NOMO-1 treated with DMSO at 0.1 percent for 48 hours (cell line): Measurements from ENCODE around the gene KCNG4.
"Not testable (repeated sequence)": the region's sequence is repeated elsewhere in the genome, so short reads cannot be mapped to it uniquely, and the experiment has no call there.

Source experiments
- DNase-seq: peaks from one replicate; lab custom pipeline; 2025; ENCODE audit not compliant: unreplicated experiment; lab: John Stamatoyannopoulos, UW

Gene KCNG4

DNA sequence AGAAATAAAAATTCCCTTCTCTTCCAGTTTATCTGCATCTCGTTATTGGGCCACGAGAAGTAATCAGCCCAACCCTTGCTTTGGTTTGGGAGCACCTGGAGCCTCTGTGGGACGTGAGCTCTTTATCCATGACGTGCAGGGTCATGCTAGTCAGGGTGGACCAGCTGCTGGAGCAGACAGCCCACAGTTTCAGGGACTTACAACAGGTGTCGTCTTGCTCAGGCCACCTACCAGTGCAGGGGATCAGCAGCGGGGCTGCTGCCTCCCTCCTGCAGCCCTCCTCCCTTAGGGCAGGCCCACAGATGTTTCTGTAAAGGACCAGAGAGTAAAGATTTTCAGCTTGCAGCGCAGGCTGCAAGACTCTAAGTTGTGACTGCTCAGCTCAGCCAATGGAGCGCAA, 31.9 kb downstream of the KCNG4 start:
- no peak for DNase-seq

DNA sequence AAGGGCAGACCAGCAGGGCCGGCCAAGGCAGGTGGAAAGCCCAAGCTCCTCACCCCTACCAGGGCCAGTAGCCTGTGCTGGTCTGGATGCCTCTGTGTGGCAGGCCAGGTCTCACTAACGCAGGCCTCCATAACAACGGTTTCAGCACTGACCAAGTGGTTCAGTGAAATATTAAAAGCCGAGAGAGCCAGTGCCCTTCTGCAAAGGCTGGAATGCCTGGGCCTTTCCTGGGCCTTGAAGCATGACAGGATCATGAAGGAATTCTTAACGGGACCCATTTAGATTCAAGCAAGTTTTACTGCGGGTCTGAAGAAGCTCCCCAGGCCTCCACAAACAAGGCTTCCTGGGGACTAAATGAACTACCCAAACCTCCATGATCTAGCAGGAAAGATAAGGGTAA, 32.6 kb downstream of the KCNG4 start:
- DNase-seq: no peak

DNA sequence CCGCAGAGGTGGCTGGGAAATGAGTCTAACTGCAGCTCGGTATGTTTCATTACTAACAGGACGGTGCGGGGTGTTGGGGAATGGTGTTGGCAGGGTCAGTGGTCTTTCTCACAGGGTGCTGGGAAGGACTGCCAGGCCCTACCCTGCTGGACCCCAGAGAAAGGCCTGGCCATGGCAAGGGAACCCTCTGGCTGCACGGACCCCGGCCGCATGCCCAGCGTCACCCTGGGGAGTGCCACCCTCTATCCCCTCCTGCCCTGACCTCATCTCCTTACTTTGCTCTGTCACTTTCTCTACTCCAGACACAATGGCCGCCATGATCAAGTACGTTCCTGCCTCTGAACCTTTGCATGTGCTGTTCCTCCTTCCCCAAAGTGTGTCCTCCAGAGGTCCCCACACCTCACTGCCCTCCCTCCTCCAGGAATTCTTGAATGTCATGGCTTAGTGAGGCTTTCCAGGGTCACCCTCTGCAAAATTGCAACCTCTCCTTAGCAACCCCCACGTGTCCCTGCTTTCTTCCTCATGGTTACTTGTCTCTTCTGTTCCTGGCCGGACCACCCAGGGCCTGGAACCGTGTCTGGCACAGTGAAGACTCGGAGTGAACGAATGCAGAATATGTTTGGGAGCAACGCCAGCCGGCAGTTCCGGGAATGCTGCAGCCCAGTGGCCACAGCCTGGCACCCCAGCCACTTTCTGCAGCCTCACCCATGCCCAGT, 33.7 kb downstream of the KCNG4 start:
- no peak for DNase-seq

DNA sequence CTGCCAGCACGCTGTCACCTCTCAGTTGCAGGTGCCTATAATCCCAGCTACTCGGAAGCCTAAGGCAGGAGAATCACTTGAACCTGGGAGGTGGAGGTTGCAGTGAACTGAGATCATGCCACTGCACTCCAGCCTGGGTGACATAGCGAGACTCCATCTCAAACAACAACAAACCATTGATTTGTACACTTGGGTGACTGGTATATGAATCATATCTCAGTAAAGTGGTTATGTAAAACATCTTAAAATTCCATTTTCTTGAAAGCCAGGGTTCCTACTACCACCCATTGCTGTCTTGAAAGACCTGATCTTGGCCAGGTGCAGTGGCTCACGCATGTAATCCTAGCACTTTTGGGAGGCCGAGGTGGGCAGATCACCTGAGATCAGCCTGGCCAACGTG, 34.7 kb downstream of the KCNG4 start:
- not testable (repeated sequence) for DNase-seq

DNA sequence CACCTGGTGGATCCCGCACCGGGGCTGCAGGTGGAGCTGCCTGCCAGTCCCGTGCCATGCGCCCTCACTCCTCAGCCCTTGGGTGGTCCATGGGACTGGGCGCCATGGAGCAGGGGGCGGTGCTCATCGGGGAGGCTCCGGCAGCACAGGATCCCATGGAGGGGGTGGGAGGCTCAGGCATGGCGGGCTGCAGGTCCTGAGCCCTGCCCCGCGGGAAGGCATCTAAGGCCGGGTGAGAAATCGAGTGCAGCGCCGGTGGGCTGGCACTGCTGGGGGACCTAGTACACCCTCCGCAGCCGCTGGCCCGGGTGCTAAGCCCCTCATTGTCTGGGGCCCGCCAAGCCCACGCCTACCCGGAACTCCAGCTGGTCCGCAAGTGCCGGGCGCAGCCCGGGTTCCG, 35.3 kb downstream of the KCNG4 start:
- DNase-seq: not testable (repeated sequence)

DNA sequence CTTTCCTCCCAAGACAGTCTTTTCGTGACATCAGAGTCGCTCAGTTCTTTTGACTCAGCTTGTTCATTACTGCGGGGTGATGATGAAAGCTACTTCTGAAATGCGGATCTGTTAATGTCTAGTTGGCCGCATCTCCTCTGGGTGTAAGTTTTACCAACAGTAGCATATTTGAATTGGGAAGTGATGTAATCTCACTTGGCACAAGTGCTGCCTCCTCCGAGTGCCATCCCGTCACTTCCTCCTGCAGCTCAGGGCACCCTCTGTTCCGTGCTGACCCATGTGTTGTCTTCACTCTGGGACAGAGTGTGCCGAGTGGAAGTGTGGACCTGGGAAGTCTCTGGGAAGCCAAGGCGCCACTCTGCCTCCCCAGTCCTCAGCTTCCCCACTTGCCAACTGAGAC, 40.0 kb downstream of the KCNG4 start:
- peak; percentile 92 for DNase-seq

DNA sequence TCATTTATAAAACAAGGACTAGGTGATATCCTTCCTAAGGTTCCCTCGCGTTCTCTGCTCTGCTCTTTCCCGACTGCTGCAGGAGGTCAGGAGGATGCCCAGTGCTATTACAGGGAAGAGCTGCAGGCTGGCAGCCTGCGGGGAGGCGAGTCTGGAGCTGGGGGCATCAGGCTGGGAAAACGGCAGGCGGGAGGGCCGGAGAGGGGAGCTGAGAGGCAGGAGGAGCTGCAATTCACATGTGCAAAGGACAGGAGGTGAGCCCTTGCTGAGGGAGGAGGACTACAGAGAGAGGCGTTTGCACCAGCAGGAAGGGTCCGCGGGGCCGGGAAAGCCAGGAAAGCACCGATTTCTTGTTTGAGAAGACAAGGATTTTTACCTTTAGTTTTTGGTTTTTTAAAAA, 40.7 kb downstream of the KCNG4 start:
- DNase-seq: no peak

DNA sequence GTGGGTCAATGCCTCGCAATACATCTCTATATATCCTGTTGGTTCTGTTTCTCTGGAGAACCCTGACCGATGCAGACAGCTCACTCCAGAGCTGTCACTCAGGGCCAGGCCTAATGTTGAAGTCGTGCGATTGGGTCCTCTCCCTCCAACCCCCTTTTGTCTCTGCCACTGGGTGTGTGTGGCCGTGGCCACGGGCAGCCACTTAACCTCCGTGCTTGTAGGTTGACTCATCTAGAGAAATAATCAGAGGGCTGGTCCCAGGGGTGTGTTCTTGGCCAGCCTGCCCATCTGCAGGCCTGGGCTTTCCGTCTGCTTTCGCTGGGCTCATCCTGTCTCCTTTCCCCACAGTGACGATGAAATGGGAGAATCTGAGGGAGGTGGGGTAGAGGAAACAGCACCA, 41.4 kb downstream of the KCNG4 start:
- no peak for DNase-seq

DNA sequence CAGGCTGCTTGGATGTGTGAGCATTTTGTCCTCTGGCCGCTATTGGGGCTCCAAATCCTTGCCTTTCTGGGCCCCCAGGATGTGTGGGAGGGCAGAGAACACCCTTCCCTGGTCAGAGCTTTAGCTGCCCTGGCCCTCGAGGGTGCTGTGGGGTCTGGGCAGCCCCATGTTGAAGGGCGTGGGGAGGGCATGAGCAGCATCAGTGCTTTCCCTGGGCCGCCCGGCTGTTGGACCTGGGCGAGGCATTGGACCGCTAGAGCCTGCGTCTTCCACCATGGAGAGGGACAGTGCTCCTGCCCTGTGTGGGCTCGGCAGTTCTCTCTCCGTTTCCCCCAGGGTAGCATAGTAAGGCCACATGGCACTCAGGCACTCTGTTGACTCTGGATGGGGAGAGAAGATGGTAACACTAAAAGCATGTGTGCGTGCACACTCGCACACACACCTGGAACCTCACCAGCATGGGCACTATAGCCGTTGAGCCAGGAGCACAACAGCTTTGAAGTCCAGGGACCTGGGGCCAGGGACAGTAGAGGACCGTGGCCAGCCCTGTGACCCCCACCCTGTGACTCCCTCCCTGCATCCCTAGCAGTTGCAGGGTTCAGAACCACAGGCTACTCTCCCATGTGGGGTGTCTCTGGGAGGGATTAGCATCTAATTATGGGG, 42.2 kb downstream of the KCNG4 start:
- no peak for DNase-seq

DNA sequence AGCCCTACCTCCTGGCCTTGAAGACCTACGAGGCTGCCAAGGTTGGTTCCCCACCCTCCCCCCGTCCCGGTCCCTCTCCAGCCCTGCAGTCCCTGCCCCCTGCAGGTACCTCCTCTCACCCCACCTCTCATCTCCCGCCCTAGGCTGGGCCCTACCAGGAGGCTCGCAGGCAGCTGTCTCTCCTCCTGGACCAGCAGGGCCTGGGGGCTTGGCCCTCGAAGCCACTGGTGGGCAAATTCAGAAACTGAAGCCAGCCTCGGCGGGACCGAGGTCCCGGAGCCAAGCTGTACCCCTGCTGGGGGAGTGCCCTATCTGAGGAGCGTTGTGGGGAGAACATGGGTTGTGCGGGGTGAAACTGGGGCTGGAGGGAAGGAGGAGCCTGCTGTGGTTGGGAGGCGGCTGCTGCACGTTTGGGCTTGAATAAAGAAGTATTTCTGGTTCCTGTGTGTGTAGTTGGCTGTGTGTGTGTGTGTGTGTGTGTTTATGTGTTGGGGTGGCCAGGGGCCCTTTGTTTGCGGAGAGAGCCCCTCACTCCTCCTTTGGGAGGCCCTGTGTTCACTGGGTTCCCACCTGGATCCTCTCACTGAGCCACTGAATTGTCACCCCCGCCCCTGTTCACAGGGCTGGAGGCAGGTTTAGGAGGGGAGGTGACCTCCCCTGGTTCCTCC, 43.0 kb downstream of the KCNG4 start:
- no peak for DNase-seq

DNA sequence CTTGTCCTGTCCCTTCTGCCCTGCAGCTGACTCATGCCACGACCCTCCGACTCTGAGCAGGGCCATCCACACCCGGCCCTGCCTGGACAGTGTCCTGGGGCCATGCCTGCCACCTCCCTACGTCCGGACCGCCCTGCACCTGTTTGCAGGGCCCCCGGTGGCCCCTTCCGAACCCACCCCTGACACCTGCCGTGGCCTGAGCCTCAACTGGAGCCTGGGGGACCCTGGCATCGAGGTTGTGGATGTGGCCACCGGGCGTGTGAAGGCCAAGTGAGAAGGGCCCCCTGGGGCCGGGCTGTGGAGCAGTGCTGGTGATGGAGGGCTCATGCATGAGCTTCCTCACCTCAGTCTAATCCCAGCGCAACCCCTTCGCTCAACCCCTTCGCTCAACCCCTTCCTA, 43.7 kb downstream of the KCNG4 start:
- DNase-seq: no peak

DNA sequence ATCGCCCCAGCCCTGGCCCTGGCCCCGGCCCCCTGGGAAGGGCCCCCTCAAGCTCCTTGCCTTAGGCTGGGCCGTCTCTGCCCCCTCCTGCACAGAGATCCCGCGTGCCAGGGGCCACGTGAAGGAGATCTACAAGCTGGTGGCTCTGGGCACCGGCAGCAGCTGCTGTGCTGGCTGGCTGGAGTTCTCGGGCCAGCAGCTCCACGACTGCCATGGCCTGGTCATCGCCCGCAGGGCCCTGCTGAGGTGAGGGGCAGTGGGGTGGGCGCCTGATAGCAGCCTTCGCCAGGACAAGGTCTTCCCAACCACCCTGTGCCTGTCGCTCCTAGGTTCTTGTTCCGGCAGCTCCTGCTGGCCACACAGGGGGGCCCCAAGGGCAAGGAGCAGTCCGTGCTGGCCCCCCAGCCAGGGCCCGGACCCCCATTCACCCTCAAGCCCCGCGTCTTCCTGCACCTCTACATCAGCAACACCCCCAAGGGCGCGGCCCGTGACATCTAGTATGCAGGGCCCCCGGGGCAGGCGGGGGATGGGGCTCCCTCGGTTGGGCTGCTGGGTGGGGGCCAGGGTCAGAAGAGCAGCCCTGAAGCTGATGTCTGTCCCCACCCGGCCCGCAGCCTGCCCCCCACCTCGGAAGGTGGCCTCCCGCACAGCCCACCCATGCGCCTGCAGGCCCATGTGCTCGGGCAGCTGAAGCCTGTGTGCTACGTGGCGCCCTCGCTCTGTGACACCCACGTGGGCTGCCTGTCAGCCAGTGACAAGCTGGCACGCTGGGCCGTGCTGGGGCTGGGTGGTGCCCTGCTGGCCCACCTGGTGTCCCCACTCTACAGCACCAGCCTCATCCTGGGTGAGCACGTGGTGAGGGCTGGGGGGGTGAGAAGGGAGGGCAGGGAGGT, 44.4 kb downstream of the KCNG4 start:
- no peak for DNase-seq

DNA sequence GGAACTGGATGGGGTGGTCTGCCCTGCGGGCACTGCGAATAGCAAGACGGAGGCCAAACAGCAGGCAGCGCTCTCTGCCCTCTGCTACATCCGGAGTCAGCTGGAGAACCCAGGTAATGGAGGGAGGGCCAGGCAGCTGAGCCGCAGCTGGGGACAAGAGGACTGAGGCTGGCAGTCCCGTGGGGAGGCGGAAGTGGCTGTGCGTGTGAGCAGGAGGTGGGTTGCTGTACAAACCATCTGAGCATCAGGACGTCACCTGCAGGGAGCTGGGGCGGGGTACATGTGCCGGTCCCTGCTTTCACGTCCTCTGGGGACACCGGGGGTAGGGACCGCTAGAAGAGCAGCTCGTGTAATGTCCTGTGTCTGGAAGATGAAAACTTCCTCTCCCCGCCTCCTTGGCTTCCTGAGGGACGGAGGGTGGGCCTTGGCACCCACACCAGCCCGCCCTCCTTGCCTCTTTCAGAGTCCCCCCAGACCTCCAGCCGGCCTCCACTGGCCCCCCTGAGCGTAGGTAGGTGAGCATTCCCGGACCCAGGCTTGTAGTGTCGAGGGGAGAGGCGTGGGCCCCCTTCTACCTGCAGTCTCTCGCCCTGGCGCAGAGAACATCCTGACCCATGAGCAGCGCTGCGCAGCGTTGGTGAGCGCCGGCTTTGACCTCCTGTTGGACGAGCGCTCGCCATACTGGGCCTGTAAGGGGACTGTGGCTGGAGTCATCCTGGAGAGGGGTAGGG, 45.2 kb downstream of the KCNG4 start:
- no peak for DNase-seq

DNA sequence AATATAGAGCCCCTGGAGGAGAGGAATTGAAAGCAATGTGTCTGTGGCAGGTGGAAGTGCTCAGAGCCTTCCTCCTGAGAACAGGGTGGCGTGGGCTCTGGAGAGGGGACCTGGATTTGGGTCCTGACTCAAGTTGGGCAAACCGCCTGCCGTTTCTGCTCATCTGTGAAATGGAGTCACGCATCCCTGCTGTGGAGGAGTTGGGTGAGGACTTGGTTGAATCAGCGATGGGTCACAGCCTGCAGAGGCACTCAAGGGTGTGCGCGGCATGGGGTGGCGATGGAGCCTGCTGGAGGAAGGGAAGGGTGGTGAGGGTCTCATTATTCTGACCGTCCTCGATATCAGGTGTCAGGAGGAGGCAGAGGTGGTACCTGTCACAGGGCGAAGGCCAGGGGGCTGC, 45.8 kb downstream of the KCNG4 start:
- no peak for DNase-seq

DNA sequence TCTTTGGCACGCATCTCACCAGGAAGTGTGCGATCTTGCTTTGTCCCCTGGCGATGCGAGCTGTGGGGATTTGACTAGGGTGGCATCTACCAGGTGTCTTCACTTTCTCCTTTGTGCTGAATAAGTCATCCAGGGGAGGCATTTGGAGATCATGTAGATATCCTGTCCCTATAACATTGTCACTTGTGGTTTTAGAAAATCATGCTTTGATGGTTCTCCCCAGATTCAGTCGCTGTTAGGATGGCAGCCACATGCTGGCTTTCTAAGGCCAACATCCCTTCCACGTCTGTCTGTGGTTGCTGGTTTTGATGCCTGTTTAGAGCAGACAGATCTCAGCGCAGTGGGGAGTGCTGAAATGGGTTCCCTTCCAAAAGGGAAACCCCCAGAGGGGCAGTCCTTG, 46.3 kb downstream of the KCNG4 start:
- DNase-seq: no peak

DNA sequence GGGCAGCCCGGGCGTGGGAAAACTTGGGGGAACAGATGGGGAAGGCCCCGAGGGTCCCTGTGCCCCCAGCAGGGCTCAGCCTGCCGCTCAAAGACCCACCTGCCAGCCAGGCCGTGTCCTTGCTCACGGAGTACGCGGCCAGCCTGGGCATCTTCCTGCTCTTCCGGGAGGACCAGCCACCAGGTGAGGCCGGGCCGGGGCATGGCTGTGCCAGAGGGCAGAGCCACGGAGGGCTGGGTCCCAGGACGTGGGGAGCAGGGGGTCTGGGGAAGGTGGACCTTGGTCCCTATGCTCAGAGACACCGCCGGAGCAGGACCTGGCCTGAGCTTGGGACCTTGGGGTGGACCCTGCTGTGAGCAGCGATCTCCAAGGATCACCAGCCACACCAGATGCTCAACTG, 48.3 kb downstream of the KCNG4 start:
- no peak for DNase-seq

DNA sequence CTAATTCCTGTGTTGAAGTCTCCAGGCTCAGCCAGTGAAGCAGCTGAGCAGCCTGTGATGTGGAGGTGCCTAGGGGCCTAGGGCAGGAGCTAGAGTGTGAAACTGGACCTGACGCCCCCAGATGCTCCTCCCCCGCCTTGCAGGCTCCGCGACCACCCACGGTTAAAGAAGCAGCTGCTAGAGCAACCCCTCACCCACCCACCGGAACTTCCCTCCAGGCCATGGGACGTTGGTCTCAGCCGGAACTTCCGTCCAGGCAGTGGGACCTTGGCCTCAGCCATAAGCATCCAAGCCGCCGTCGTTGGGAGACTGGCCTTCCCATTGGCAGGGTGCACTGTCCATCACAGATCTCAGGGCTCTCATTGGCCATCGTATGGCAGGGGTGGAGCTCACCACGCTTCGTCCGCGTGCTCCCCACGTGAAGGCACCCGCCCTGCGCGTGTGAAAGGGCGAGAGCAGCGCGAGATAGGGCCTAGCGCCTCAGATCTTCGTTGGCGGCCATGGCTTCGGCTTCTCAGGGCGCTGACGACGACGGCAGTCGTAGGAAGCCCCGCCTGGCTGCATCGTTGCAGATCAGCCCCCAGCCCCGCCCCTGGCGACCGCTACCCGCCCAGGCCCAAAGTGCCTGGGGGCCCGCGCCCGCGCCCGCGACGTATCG, 49.0 kb downstream of the KCNG4 start, which contains the start of gene ADAD2:
Gene ADAD2, plus strand, starts transcription at position 427 of the 658 bp plus-strand sequence. Its CDS starts 74 bp downstream, at position 501.
- DNase-seq: no peak

DNA sequence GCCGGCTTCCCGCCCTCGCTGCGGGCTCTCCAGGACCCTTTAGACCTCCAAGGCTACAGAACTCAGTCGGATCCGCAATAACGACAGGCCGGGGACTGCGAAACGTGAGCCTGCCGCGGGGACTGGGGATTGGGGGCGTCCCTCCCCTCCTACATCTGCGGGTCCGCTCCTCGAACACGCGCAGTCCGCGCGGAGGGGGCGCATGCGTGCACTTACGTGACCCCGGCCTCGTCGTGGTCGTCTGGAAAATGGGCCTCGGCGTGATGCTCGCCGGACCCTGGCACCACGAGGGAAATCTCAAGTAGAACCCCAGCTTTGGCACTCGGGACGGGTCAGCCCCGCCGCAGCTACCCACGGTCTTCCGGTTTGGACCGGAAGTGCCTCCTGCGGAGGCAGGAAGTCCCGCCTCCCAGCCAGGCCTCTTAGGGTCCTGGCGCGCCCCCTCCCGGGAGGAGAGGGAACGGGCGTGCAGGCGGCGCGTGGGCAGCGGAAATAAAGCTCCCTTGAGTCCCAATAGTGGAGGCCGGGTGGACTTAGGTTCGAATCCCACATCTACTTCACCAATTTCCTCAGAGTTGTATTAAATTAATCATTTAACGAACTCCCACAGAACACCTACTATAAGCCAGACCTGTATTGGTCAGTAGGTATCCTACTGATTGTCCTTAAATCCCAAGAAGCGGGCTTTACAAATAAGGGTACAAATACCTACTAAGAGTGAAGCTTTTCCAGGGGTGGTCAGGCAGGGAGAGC, 53.0 kb downstream of the KCNG4 start, which contains the start of gene TAF1C:
Gene TAF1C, minus strand, starts transcription at position 373 of the 753 bp plus-strand sequence. CDS start 2,069 bp downstream, outside the sequence.
- DNase-seq: peak; percentile 86

DNA sequence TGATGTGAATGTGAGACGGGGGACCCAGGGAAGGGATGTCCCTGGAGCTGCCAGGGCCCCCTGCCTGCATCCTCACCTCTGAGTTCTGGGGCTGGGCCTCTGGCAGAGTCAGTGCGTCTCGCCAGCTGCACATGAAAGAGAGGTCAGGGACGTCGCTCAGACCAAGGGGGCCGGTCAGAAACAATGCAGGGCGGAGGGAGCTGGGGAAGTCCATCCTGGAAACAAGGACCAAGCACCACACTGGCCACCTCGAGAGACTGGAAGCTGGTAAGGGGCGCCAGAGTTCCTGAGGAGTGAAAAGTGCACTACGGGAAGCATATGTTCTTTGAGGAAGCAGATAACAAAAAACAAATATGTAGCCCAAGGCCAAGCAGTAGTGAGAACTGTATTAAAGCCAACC, 55.0 kb downstream of the KCNG4 start:
- DNase-seq: no peak
